ENCODE results near the gene TM4SF1. TPM values are rescaled to one million over a fixed set of nuclear protein-coding genes. Genes with fewer than 3 reads are reported as not detected.

The TM4SF1 gene, protein sequence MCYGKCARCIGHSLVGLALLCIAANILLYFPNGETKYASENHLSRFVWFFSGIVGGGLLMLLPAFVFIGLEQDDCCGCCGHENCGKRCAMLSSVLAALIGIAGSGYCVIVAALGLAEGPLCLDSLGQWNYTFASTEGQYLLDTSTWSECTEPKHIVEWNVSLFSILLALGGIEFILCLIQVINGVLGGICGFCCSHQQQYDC
- total RNA-seq (ENCODE audit: low replicate concordance) = not detected in 2 replicates

DNA sequence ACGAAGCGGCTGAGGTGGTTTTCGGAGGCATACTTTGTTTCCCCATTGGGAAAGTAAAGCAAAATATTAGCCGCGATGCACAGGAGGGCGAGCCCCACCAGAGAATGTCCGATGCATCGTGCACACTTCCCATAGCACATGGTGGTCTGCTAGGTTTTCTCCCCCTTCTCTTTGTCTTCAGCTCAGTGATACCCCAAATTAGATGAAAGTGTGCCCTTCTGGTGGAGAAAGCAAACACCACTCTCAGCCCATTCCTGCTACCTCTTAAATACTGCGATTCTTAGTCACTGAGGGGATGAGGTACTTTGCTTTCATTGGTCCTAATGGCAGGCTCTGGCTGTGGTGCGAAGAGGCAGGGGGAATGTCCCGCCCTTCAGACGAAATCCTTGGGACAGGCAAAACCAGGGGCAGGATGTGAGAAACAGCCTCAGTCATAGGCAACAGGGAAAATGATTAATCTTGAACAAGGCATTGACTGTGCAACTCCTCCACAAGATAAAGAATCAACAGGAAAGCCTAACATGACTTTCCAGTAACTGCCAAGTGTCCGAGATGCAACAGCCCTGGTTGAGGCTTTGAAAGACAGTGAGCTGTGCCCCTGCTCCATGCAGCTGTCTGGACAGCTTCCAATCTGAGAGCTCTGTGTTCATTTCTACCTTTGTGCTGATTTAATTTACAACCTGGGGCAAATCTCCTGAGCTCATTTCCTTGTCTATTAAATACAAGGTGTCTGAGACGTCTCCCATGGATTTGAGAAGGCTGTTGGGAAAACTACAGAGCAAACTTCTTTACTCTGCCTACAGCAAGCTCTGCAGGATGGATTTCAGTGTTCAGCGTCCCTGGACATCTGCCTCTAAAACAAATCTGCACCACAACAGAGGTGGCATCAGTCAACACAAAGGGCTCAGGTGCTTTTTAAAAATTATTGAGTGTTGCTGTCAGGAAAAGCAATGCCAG is at the start of gene TM4SF1:
TSS of gene TM4SF1 (minus strand) at position 242 of the 957 bp plus-strand sequence. CDS start at position 140, 102 bp downstream.
- no peak for TF ChIP-seq EZH2phosphoT487 (IDR thresholded peaks at IDR 0.05)
- TF ChIP-seq, protein P1, sequence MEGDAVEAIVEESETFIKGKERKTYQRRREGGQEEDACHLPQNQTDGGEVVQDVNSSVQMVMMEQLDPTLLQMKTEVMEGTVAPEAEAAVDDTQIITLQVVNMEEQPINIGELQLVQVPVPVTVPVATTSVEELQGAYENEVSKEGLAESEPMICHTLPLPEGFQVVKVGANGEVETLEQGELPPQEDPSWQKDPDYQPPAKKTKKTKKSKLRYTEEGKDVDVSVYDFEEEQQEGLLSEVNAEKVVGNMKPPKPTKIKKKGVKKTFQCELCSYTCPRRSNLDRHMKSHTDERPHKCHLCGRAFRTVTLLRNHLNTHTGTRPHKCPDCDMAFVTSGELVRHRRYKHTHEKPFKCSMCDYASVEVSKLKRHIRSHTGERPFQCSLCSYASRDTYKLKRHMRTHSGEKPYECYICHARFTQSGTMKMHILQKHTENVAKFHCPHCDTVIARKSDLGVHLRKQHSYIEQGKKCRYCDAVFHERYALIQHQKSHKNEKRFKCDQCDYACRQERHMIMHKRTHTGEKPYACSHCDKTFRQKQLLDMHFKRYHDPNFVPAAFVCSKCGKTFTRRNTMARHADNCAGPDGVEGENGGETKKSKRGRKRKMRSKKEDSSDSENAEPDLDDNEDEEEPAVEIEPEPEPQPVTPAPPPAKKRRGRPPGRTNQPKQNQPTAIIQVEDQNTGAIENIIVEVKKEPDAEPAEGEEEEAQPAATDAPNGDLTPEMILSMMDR (IDR thresholded peaks at IDR 0.05) = no peak
- no peak for TF ChIP-seq EZH2 (IDR thresholded peaks at IDR 0.05)
- H3K27ac Mint-ChIP-seq = peak within 1 kb of the TSS; percentile 63
- H3K27me3 Mint-ChIP-seq (ENCODE audit: insufficient read depth, low read depth) = peaks cover 12% of the 10 kb centered on the region
- no peak within 1 kb of the TSS for H3K9ac ChIP-seq
- peaks cover 7% of the 10 kb centered on the region for H3F3A ChIP-seq (ENCODE audit: low read depth)
- no peak within 1 kb of the TSS for H3K4me2 ChIP-seq
- H3K4me1 Mint-ChIP-seq = peaks cover 22% of the 10 kb centered on the region
- H2AFZ ChIP-seq (replicated peaks) = peak within 1 kb of the TSS; percentile 73
- no peak within 1 kb of the TSS for H3K4me3 ChIP-seq
- H3K4me1 ChIP-seq = peaks cover 12% of the 10 kb centered on the region
- peaks cover 6% of the 10 kb centered on the region for H3K36me3 Mint-ChIP-seq
- no peak within 1 kb of the TSS for H3K27ac ChIP-seq
- no peak for DNase-seq (ENCODE audit: low spot score)
- no peaks in the 10 kb centered on the region for H3K27me3 ChIP-seq
- peaks cover 20% of the 10 kb centered on the region for H3K9me3 Mint-ChIP-seq
- no peaks in the 10 kb centered on the region for H4K20me1 ChIP-seq (ENCODE audit: low read depth)
- no peaks in the 10 kb centered on the region for H3K36me3 ChIP-seq
- H3K9me3 ChIP-seq (ENCODE audit: low read depth) = no peaks in the 10 kb centered on the region
- H3K79me2 ChIP-seq (ENCODE audit: low read depth) = no peaks in the 10 kb centered on the region
- no peak within 1 kb of the TSS for H3K4me3 Mint-ChIP-seq

DNA sequence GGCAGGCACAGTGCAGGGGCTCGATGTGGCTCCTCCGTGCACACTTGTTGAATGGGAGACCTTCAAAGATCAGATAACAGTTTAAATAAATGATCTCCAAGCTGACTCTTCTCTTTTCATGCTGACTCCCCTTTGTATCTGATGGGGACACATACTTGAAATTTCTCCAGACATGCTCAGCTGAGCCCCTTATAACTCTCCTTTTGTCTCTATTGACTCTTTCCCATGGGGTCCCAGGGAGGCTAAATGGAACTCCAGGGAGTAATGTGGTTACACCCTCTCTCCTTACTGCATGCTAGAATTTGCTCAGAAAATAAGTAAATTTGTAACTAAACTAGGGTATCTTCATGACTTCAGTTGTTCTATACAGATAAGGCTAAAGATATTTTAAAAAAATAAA is 48.9 kb upstream of the TM4SF1 start:
- Histone ChIP-seq H3K4me2 (no peak overlapping the region), H3F3A (ENCODE audit: low read depth) (no peaks in the 10 kb centered on the region), H3K4me3 (no peak overlapping the region), H3K27ac (no peak overlapping the region), H2AFZ (replicated peaks) (peak overlapping the region; percentile 22), H4K20me1 (ENCODE audit: low read depth) (no peaks in the 10 kb centered on the region), H3K79me2 (ENCODE audit: low read depth) (no peaks in the 10 kb centered on the region), H3K9ac (no peak overlapping the region), H3K4me1 (peaks cover 12% of the 10 kb centered on the region), H3K9me3 (ENCODE audit: low read depth) (no peaks in the 10 kb centered on the region), H3K27me3 (no peaks in the 10 kb centered on the region), H3K36me3 (no peaks in the 10 kb centered on the region)
- TF ChIP-seq, protein P1 (IDR thresholded peaks at IDR 0.05) = no peak
- TF ChIP-seq EZH2 (IDR thresholded peaks at IDR 0.05) = no peak
- no peak for TF ChIP-seq EZH2phosphoT487 (IDR thresholded peaks at IDR 0.05)
- Mint-ChIP-seq H3K4me3 (no peak overlapping the region), H3K4me1 (peaks cover 17% of the 10 kb centered on the region), H3K9me3 (no peaks in the 10 kb centered on the region), H3K27me3 (ENCODE audit: insufficient read depth, low read depth) (no peaks in the 10 kb centered on the region), H3K36me3 (no peaks in the 10 kb centered on the region), H3K27ac (no peak overlapping the region)
- peak; percentile 53 for DNase-seq (ENCODE audit: low spot score)

DNA sequence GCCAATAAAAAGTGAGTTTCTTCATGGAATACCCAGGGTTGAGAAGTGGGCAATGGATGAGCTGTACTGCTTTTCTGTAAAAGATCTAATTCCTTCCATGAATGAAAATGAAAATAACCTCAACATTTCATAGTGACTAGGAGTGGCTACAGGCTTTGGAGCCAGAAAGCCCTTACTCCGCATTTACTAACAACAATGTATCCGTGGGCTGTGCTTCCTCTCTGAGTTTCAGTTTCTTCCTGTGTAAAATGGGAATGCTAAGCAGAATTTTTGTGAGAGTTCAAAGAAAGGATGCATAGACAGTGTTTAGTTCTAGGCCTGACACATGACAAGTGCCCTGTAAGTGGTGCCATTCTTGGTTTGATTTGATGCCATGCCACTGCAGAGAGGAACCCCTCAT is 47.5 kb upstream of the TM4SF1 start:
- TF ChIP-seq, protein P1 (IDR thresholded peaks at IDR 0.05) = no peak
- TF ChIP-seq EZH2phosphoT487 (IDR thresholded peaks at IDR 0.05) (no peak), EZH2 (IDR thresholded peaks at IDR 0.05) (no peak)
- no peak overlapping the region for H3K27ac Mint-ChIP-seq
- H3K4me2 ChIP-seq = no peak overlapping the region

More for the DNA sequence above, 47.5 kb upstream of the TM4SF1 start:
- Histone ChIP-seq H3K27me3 (no peaks in the 10 kb centered on the region), H3K27ac (no peak overlapping the region), H3K9ac (no peak overlapping the region), H4K20me1 (ENCODE audit: low read depth) (no peaks in the 10 kb centered on the region), H3F3A (ENCODE audit: low read depth) (no peaks in the 10 kb centered on the region), H2AFZ (replicated peaks) (no peak overlapping the region), H3K9me3 (ENCODE audit: low read depth) (no peaks in the 10 kb centered on the region), H3K79me2 (ENCODE audit: low read depth) (no peaks in the 10 kb centered on the region), H3K36me3 (no peaks in the 10 kb centered on the region), H3K4me1 (peaks cover 12% of the 10 kb centered on the region), H3K4me3 (no peak overlapping the region)
- H3K36me3 Mint-ChIP-seq = no peaks in the 10 kb centered on the region
- peaks cover 17% of the 10 kb centered on the region for H3K4me1 Mint-ChIP-seq
- H3K9me3 Mint-ChIP-seq = no peaks in the 10 kb centered on the region
- H3K4me3 Mint-ChIP-seq = no peak overlapping the region
- DNase-seq (ENCODE audit: low spot score) = no peak
- H3K27me3 Mint-ChIP-seq (ENCODE audit: insufficient read depth, low read depth) = peaks cover 3% of the 10 kb centered on the region
